CD4-positive, alpha-beta T cell treated with Interferon alpha-2 for 1 hour (primary cell): ENCODE measurements around the gene CTIF.

Source experiments
- DNase-seq, 2 donors: peaks; one replicate each; pipeline ENCODE4 v3.0.0-alpha.2; 2020 to 2022

CTIF gene

GRCh38 chr18:48762022-48762421, 223.2 kb downstream of the CTIF start:
- DNase-seq, result no peak

- no peak for DNase-seq
Measured at GRCh38 chr18:48762836-48763718, 224.2 kb downstream of the CTIF start.

DNA sequence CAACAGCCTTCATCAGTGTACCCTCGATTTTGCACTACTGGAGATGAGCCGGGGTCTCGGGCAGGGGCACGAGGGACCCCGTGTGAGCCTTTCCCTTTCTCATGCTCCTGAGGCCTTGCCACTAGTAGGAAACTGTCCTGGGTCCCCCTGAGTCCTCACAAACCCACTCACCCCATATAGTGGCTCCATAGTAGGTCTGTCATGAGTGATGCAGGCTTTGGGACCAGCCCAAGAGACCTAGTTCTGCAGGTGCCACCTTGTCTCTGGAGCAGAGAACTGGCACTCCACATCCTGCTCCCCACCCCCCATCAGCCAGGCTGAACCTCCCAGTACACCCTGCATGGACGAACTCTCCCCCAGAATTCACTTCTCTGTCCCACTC, 224.9 kb downstream of the CTIF start:
- DNase-seq, result no peak

DNA sequence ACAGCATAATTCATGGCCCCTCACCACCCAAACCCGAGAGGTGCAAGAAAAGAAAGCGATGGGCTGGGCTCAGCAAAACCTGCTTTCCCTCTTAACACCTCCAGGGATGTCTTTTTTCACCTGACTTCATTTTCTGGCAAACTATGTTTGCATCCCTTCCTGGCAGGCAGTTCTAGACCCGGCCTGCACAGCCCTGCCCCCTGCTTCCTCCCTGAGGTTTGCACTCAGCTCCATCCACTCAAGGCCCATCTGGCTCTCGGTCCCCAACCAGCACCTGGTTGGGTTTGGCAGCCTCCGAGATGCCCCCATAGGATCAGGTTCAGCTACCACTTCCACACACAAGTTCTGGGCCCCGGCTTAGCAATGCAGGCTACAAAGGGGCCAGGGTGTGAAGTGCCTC, 226.2 kb downstream of the CTIF start:
- DNase-seq, result no peak

GRCh38 chr18:48766026-48766425, 227.2 kb downstream of the CTIF start:
- no peak for DNase-seq

GRCh38 chr18:48766487-48766886, 227.7 kb downstream of the CTIF start:
- no peak for DNase-seq

- peak in 1 of 2 donors; percentile 35 for DNase-seq
Measured at GRCh38 chr18:48767090-48767690, 228.4 kb downstream of the CTIF start.

GRCh38 chr18:48769006-48769636, 230.3 kb downstream of the CTIF start:
- no peak for DNase-seq

DNA sequence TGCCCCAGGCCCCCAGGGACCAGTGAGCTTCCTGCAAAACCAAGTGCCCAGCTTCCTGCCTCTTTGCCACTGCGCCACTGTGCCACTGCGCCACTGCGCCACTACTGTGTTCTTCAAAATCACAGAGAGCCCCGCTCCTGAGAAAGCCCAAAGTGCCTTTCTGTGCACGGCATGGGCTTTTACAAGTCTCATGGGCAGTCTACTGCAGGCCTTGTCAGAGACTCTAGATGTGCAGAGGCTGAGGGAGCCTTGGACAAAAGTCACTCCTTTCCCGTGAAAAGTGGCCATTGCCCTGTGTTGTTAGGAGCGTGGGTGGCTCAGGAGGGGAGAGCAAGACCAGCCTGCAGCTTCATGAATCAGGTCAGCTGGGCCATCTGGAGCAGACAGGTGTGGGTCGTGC, 231.4 kb downstream of the CTIF start:
- DNase-seq, result no peak

DNA sequence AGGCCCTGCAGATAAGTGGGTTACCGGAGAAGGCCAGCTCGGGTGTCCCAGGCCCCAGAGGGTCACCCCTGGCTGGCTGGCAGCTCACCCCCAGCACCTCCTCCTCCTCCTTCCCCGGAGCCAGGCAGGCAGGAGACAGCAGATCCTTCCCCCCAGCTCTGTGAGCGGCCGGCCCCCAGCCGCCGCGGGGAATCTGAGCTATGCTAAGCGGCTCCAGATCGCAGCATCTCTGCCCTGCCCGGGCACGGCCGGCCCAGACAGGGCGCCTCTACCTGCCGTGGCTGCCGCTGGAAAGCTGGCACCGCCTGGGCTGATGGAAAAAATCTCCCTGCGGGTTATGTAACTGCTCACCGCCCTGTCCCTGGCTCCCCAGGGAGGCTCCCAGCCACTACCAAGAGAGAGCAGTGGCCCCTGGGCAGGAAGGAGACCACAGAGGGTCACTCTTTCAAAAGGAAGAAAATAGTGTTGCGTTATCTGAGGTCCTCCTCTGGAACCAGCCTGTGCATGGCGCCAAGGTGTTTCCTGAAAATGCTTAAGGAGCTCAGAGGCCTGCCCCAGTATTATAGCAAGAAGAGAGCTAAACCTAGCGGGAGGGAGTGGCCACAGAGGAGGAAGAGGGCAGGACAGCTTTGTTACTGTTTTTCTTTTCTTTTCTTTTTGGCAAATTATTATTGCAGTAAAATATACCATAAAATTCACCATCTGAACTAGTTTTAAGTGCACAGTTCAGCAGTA, 233.0 kb downstream of the CTIF start:
- no peak for DNase-seq

GRCh38 chr18:48772457-48772856, 233.6 kb downstream of the CTIF start:
- DNase-seq, result no peak

- DNase-seq, result no peak
Measured at GRCh38 chr18:48773821-48774220, 235.0 kb downstream of the CTIF start.

GRCh38 chr18:48774941-48775340, 236.1 kb downstream of the CTIF start:
- no peak for DNase-seq

GRCh38 chr18:48775372-48776155, 236.7 kb downstream of the CTIF start:
- no peak for DNase-seq

DNA sequence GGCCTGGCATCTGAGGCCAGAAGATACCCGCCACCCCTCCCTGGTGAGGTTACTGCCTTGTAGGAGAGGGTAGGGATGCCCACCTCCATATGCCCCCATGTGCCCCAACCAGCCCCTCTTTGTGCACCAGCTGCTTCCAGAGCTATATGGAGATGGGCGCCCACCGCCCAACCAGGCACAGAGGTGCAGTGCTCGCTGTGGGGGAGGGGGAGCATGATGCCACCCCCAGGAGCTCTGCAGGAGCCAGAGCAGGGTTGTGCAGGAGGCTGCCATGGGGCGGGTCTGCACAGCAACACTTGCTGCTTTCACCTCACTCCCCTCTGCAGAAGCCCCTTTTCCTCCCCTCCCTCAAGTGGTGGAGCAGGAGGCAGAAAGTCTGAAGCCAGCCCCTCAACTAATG, 237.3 kb downstream of the CTIF start:
- DNase-seq, result no peak

DNA sequence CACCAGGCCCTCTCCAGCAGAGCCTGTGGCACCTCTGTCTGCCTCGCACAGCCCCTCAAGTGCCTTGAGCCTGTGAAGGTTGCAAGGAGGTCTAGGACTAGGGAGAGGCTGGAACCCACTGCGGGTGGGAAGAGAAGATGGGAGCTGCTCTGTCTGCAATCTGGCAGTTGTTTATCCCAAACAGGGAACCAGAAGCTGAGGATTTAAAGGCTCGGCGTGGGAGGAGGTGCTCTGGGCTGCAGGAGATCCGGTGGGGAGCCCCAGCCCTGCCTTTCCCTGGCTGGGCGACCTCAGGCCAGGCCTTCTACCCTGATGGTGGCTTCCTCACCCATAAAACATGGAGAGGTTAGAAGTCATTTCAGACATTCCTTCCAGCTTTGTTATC, 237.8 kb downstream of the CTIF start:
- no peak for DNase-seq

DNA sequence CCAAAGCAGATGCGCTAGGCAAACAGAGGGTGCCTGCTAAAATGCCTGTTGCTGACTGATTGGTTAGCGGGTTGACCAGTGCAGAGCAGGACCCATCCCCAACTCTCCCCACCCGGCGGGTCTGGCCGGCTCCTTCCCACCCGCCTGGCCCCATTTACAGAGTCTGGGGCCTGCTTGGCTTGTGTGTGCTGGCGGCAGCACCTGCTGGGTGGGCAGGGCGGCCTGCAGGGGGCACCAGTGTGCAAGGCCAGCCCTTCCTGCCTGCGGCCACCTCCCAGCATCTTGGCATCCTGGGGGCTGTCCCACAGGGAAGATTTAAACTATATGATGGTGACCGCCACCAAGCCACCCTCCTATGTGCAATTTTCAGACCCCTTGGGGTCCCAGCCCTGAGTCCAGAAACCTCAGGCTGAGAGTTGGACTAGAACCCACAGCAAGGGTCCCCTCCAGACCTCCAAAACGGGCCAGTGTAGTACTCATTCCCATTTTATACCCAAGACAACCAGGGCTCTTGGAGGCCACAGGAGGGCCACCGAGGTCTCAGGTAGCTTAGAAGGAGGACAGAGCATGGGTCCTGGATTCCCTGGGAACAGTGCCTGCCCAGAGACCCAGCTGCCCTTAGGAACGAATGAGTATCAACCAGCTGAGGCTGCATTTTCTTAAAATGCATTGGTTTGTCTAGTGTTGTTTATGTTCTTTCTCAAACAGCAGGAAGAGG, 238.4 kb downstream of the CTIF start:
- peak; percentile 64 to 75 for DNase-seq

- no peak for DNase-seq
Measured at GRCh38 chr18:48777744-48778116, 238.9 kb downstream of the CTIF start.

GRCh38 chr18:48778344-48779011, 239.6 kb downstream of the CTIF start:
- DNase-seq, result no peak

DNA sequence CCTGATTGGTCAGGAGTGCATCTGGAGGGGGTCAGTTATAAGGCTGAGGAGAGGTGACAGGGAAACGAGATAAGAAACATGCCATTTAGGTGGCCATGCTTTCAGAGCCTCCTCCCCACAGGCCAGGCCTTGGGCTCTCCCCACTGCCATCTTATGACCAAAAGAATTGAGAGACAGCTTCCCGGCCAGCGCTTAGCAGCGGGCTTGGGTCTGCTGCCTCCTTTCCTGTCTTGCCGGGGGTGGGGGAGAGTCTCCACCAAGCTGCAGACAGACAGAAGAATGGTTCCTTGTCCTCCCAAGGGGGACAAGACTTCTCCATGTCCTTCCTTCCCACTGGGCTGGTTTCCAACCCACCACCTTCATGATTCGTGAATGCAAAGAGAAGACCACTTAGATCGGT, 240.6 kb downstream of the CTIF start:
- no peak for DNase-seq

DNA sequence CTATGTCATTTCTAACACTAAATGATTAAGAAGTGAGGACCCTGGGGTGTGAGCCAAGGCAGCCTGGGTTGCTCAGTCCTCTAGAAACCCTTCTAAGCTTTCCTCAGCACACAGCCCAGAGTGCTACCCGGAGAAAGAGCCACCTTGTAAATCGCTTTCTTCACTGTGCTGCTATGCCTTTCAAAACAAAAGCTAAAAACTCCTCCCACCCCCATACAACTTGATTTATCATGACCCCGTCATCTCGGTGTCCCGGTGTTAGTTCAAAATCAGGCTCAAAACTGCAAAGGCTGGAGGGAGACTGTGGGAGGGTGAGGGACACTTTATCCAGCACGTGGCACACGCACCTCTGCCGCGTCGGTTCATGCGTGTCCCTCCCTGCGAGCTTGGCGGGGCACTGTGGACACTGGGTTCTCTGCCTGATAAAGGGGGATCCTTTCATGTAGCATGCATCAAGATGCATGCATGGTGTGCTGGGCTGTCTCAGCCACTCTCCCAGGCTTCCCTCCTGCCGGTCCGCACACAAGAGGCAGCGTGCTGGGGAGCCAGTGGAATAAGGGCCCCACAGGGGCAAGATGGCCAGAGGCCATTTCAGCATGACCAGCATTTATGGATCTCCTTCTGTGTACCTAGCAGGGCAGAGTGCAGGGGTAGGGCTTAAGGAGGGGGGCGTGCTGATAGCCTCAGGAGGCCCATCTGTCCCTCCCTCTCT, 241.5 kb downstream of the CTIF start:
- no peak for DNase-seq
